Gastroesophageal sphincter (tissue), 4 donors: ENCODE measurements around the gene ARHGAP20. TPM values are rescaled to one million over a fixed set of nuclear protein-coding genes. Genes with fewer than 3 reads are reported as not detected.
"Not testable (repeated sequence)": the region's sequence is repeated elsewhere in the genome, so short reads cannot be mapped to it uniquely, and the experiment has no call there.

ENCODE experiments used
- ATAC-seq: fragments of 150-250 bp; one replicate; pipeline ENCODE4 v1.9.1; 2016; ENCODE audit warnings: mild to moderate bottlenecking, moderate library complexity
- H3K27ac ChIP-seq, 4 donors: fragments of 200-600 bp; sonication (generic) in 3 of 4; 1 replicate in 3 of 4; 2 replicates in 1 of 4; pipeline ENCODE4 v1.5.1; 2016 to 2019
- H3K27me3 ChIP-seq: fragments of 200-600 bp; sonication (generic); one replicate; pipeline ENCODE4 v1.5.1; 2019
- H3K36me3 ChIP-seq, 2 donors: fragments of 200-600 bp; sonication (generic); one replicate each; pipeline ENCODE4 v1.5.1; 2019; ENCODE audit warnings: control low read depth in 1 of 2
- H3K4me1 ChIP-seq, 3 donors: fragments of 200-600 bp; sonication (generic); 1 replicate in 2 of 3; 2 replicates in 1 of 3; pipeline ENCODE4 v1.5.1; 2016 to 2019; ENCODE audit warnings: control low read depth in 2 of 3
- H3K4me3 ChIP-seq, 2 donors: fragments of 200-600 bp; sonication (generic); one replicate each; pipeline ENCODE4 v1.5.1; 2019; ENCODE audit warnings: mild to moderate bottlenecking in 1 of 2, moderate library complexity in 1 of 2
- H3K9me3 ChIP-seq, 3 donors: fragments of 200-600 bp; sonication (generic); one replicate each; pipeline ENCODE4 v1.5.1; 2017 to 2019; ENCODE audit warnings: control low read depth in 2 of 3
- CTCF ChIP-seq, 4 experiments: fragments of 200-600 bp in 2 of 4; fragments of 450-650 bp in 2 of 4; sonication (generic) in 1 of 4; IDR thresholded peaks; one replicate each; pipeline ENCODE4 v1.5.1; 2017 to 2019; ENCODE audit warnings: antibody characterized with exemption in 4 of 4, mild to moderate bottlenecking in 2 of 4, moderate library complexity in 2 of 4
- EP300 ChIP-seq: sonication (generic); formaldehyde crosslinking; IDR thresholded peaks from one replicate; pipeline ENCODE4 v1.6.1; 2017; ENCODE audit warnings: antibody characterized with exemption, mild to moderate bottlenecking
- POLR2A ChIP-seq, 2 donors: fragments of 450-650 bp; IDR thresholded peaks; one replicate each; pipeline ENCODE4 v1.6.1; 2017; ENCODE audit warnings: antibody characterized with exemption in 2 of 2, mild to moderate bottlenecking in 2 of 2, moderate library complexity in 1 of 2
- POLR2AphosphoS5 ChIP-seq: sonication (generic); formaldehyde crosslinking; IDR thresholded peaks from one replicate; pipeline ENCODE4 v1.6.1; 2017; ENCODE audit warnings: antibody characterized with exemption
- WGBS, 2 donors: methylation state at CpG; one replicate each; pipeline ENCODE4 v1.1.5; 2018; ENCODE audit warnings: low coverage in 1 of 2; 5-methylcytosine and 5-hydroxymethylcytosine counted together
- total RNA-seq, 4 donors: library from RNA; depleted of rRNA; stranded (reverse); fragments of >200 nt; gene quantifications; one replicate each; pipeline ENCODE4 v1.1.0, GENCODE V29; 2016

ARHGAP20 gene
- total RNA-seq, 4 donors from 2014 or later: 5.3 to 34.6 (median 7.0) TPM

GRCh38 chr11:110645253-110645652, 67.0 kb downstream of the ARHGAP20 start:
- Histone ChIP-seq H3K4me3 (no peak overlapping the region), H3K36me3 (no peaks in the 10 kb centered on the region), H3K27me3 (no peaks in the 10 kb centered on the region), H3K9me3 (no peaks in the 10 kb centered on the region), H3K27ac (no peak overlapping the region), H3K4me1 (no peaks in the 10 kb centered on the region)
- no peak for ATAC-seq
- no peak for TF ChIP-seq EP300
- TF ChIP-seq POLR2A (IDR thresholded peaks at IDR 0.05): no peak
- WGBS, 2 donors: 100% methylated on average over 1 of the region's 2 CpGs; no CpG with 5 or more reads in 1 of the 2 donors

- ATAC-seq: no peak
- TF ChIP-seq CTCF (IDR thresholded peaks at IDR 0.05) (no peak), POLR2AphosphoS5 (no peak), EP300 (no peak)
- H3K9me3 ChIP-seq: no peaks in the 10 kb centered on the region
- no peaks in the 10 kb centered on the region for H3K4me1 ChIP-seq
- H3K36me3 ChIP-seq: no peaks in the 10 kb centered on the region
- no peaks in the 10 kb centered on the region for H3K27me3 ChIP-seq
- no peak overlapping the region for H3K27ac ChIP-seq
- no peak overlapping the region for H3K4me3 ChIP-seq
Measured at GRCh38 chr11:110634370-110634769, 77.9 kb downstream of the ARHGAP20 start.

- no peak for ATAC-seq
- H3K27ac ChIP-seq: no peak overlapping the region
- H3K4me3 ChIP-seq: no peak overlapping the region
- H3K4me1 ChIP-seq: no peaks in the 10 kb centered on the region
- H3K36me3 ChIP-seq: no peaks in the 10 kb centered on the region
- H3K9me3 ChIP-seq: no peaks in the 10 kb centered on the region
- no peaks in the 10 kb centered on the region for H3K27me3 ChIP-seq
- TF ChIP-seq POLR2A (IDR thresholded peaks at IDR 0.05): no peak
Measured at GRCh38 chr11:110631551-110631950, 80.7 kb downstream of the ARHGAP20 start.

GRCh38 chr11:110629594-110629993, 82.6 kb downstream of the ARHGAP20 start:
- no peak overlapping the region for H3K4me3 ChIP-seq
- H3K9me3 ChIP-seq: no peaks in the 10 kb centered on the region
- no peaks in the 10 kb centered on the region for H3K27me3 ChIP-seq
- WGBS, 2 donors: 44 to 77% methylated on average over 2 to 4 of the region's 4 CpGs
- no peak for ATAC-seq
- H3K27ac ChIP-seq: no peak overlapping the region
- H3K36me3 ChIP-seq: no peaks in the 10 kb centered on the region
- H3K4me1 ChIP-seq: no peaks in the 10 kb centered on the region
- TF ChIP-seq EP300 (no peak), POLR2A (IDR thresholded peaks at IDR 0.05) (no peak)

- Histone ChIP-seq H3K9me3 (no peaks in the 10 kb centered on the region), H3K4me1 (no peaks in the 10 kb centered on the region), H3K4me3 (no peak overlapping the region), H3K36me3 (no peaks in the 10 kb centered on the region), H3K27me3 (no peaks in the 10 kb centered on the region), H3K27ac (no peak overlapping the region)
- TF ChIP-seq POLR2AphosphoS5: no peak
- TF ChIP-seq EP300: no peak
- TF ChIP-seq POLR2A (IDR thresholded peaks at IDR 0.05): no peak
- TF ChIP-seq CTCF (IDR thresholded peaks at IDR 0.05): no peak
- no peak for ATAC-seq
- WGBS, 2 donors: 0 to 100% methylated on average over 2 of the region's 2 CpGs
Measured at GRCh38 chr11:110621826-110622225, 90.4 kb downstream of the ARHGAP20 start.

DNA sequence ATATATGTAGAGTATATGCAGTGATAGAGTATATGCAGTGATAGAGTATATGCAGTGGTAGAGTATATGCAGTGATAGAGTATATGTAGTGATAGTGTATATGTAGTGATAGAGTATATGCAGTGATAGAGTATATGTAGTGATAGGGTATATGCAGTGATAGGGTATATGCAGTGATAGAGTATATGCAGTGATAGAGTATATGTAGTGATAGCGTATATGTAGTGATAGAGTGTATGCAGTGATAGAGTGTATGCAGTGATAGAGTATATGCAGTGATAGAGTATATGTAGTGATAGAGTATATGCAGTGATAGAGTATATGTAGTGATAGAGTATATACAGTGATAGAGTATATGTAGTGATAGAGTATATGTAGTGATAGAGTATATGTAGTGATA, 92.9 kb downstream of the ARHGAP20 start:
- not testable (repeated sequence) for H3K36me3 ChIP-seq
- 90 to 100% methylated on average over 1 of the region's 1 CpG for WGBS, 2 donors

GRCh38 chr11:110614031-110614430, 98.2 kb downstream of the ARHGAP20 start:
- no peak for ATAC-seq
- 56 to 74% methylated on average over 2 of the region's 2 CpGs for WGBS, 2 donors
- no peak overlapping the region for H3K27ac ChIP-seq

More for the DNA sequence above, 92.9 kb downstream of the ARHGAP20 start:
- not testable (repeated sequence) for H3K27ac ChIP-seq, H3K9me3 ChIP-seq, H3K4me1 ChIP-seq, ATAC-seq, H3K27me3 ChIP-seq, H3K4me3 ChIP-seq

More at GRCh38 chr11:110614031-110614430, 98.2 kb downstream of the ARHGAP20 start:
- Histone ChIP-seq H3K36me3 (no peaks in the 10 kb centered on the region), H3K9me3 (no peaks in the 10 kb centered on the region), H3K27me3 (no peaks in the 10 kb centered on the region), H3K4me1 (no peaks in the 10 kb centered on the region), H3K4me3 (no peak overlapping the region)
- no peak for TF ChIP-seq POLR2A (IDR thresholded peaks at IDR 0.05)
- no peak for TF ChIP-seq EP300
- no peak for TF ChIP-seq CTCF (IDR thresholded peaks at IDR 0.05)
- no peak for TF ChIP-seq POLR2AphosphoS5
